Measurements from ENCODE around the gene SLC35A4.
"Not testable (repeated sequence)": the region's sequence is repeated elsewhere in the genome, so short reads cannot be mapped to it uniquely, and the experiment has no call there.

Gene SLC35A4

GRCh38 chr5:140587495-140587894 lies 22.9 kb downstream of the SLC35A4 start:
- no peaks in the 10 kb centered on the region for H3K36me3 ChIP-seq (ENCODE audit: control insufficient read depth, insufficient read depth, low read length)
- WGBS, 2 experiments, result 83 to 89% methylated on average over 1 of the region's 1 CpG
- no peaks in the 10 kb centered on the region for H3K9me3 ChIP-seq (ENCODE audit: control insufficient read depth, low read length)
- no peaks in the 10 kb centered on the region for H3K27me3 ChIP-seq (ENCODE audit: control insufficient read depth, insufficient read depth, low read length, poor library complexity, severe bottlenecking)
- no peak overlapping the region for H3K4me3 ChIP-seq (ENCODE audit: insufficient read depth, low read depth, low read length)
- no peak overlapping the region for H3K27ac ChIP-seq (ENCODE audit: insufficient read depth, low read depth, low read length, poor library complexity, severe bottlenecking)
- H3K4me1 ChIP-seq (ENCODE audit: control insufficient read depth, insufficient read depth, low read length), result no peaks in the 10 kb centered on the region

DNA sequence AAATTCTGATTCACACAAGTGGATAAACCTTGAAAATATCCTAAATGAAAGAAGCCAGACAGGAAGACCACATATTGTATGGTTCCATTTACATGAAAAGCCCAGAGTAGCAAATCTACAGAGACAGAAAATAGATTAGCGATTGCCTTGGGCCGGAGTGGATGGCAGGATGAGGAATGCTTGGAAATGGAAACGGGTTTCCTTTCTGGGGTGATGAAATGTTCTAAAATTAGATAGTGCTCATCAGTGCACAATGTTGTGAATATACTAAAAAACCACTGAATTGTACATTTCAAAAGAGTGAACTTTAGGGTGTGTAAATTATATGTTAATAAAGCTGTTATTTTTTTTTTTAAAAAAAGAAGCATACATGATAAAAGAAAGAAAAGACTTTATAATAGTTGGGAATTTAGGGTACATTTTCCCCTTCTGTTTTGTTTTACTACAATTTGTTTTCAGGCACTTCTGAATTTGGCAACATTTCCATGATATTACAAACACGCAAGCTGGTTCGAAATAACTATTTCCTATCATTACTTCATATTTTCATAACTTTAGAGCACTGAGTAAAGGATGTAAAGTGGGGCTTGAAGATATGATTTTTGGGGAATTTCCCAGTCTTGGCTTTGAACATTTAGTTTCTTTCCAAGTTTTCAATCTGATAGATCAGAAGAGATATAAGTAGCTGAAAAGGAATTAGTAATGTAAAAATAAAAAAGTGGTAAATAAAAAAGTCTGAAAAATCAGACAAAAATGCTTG lies 23.9 kb downstream of the SLC35A4 start:
- H3K27ac ChIP-seq (ENCODE audit: insufficient read depth, low read depth, low read length, poor library complexity, severe bottlenecking), result no peak overlapping the region
- H3K27me3 ChIP-seq (ENCODE audit: control insufficient read depth, insufficient read depth, low read length, poor library complexity, severe bottlenecking), result no peaks in the 10 kb centered on the region
- WGBS, 2 experiments, result 94 to 95% methylated on average over 4 to 5 of the region's 5 CpGs
- H3K9me3 ChIP-seq (ENCODE audit: control insufficient read depth, low read length), result no peaks in the 10 kb centered on the region
- no peaks in the 10 kb centered on the region for H3K4me1 ChIP-seq (ENCODE audit: control insufficient read depth, insufficient read depth, low read length)
- no peak overlapping the region for H3K4me3 ChIP-seq (ENCODE audit: insufficient read depth, low read depth, low read length)
- H3K36me3 ChIP-seq (ENCODE audit: control insufficient read depth, insufficient read depth, low read length), result no peaks in the 10 kb centered on the region

GRCh38 chr5:140590861-140591260 lies 26.2 kb downstream of the SLC35A4 start:
- H3K36me3 ChIP-seq (ENCODE audit: control insufficient read depth, insufficient read depth, low read length), result no peaks in the 10 kb centered on the region
- H3K9me3 ChIP-seq (ENCODE audit: control insufficient read depth, low read length), result no peaks in the 10 kb centered on the region
- no peak overlapping the region for H3K4me3 ChIP-seq (ENCODE audit: insufficient read depth, low read depth, low read length)
- WGBS, 2 experiments, result 91 to 93% methylated on average over 7 of the region's 7 CpGs
- no peaks in the 10 kb centered on the region for H3K4me1 ChIP-seq (ENCODE audit: control insufficient read depth, insufficient read depth, low read length)
- no peaks in the 10 kb centered on the region for H3K27me3 ChIP-seq (ENCODE audit: control insufficient read depth, insufficient read depth, low read length, poor library complexity, severe bottlenecking)
- H3K27ac ChIP-seq (ENCODE audit: insufficient read depth, low read depth, low read length, poor library complexity, severe bottlenecking), result no peak overlapping the region

DNA sequence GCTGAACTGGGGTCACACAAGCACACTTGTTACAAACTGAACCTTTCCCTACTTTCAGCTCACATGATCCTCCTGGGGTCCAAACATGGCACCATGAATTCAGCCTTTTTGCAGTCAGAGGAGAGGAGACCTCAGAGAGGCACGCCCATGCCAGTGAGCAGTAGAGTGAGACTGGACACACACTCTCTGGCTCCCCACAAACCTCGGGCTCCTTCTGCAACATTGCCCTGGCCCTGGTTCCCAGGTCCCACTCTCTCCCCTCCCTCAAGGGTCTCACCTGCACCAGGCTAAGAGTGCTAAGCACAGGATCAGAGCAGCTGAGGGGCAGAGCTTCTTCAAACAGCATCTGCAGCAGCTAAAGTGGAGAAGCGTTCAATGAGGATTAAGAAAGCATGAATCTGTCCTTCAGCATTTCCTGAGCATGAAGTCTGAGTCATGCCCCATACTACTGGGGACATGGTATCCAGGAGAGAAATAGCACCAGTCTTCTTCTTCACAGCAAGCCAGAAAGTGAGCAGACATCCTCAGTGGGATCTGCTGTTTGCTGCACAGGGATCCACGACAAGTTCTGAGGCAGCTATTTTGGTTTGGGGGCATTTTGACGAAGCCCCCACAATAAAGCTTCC lies 27.2 kb downstream of the SLC35A4 start:
- Histone ChIP-seq H3K27ac (ENCODE audit: insufficient read depth, low read depth, low read length, poor library complexity, severe bottlenecking) (no peak overlapping the region), H3K4me3 (ENCODE audit: insufficient read depth, low read depth, low read length) (no peak overlapping the region), H3K36me3 (ENCODE audit: control insufficient read depth, insufficient read depth, low read length) (no peaks in the 10 kb centered on the region), H3K27me3 (ENCODE audit: control insufficient read depth, insufficient read depth, low read length, poor library complexity, severe bottlenecking) (no peaks in the 10 kb centered on the region), H3K9me3 (ENCODE audit: control insufficient read depth, low read length) (no peaks in the 10 kb centered on the region), H3K4me1 (ENCODE audit: control insufficient read depth, insufficient read depth, low read length) (no peaks in the 10 kb centered on the region)
- WGBS, 2 experiments, result 90 to 95% methylated on average over 5 of the region's 5 CpGs

GRCh38 chr5:140593070-140593469 lies 28.4 kb downstream of the SLC35A4 start:
- 74 to 78% methylated on average over 14 of the region's 14 CpGs for WGBS, 2 experiments
- H3K27me3 ChIP-seq (ENCODE audit: control insufficient read depth, insufficient read depth, low read length, poor library complexity, severe bottlenecking); H3K36me3 ChIP-seq (ENCODE audit: control insufficient read depth, insufficient read depth, low read length); H3K4me1 ChIP-seq (ENCODE audit: control insufficient read depth, insufficient read depth, low read length); H3K9me3 ChIP-seq (ENCODE audit: control insufficient read depth, low read length); H3K4me3 ChIP-seq (ENCODE audit: insufficient read depth, low read depth, low read length); H3K27ac ChIP-seq (ENCODE audit: insufficient read depth, low read depth, low read length, poor library complexity, severe bottlenecking): not testable (repeated sequence)

- 89% methylated on average over 6 of the region's 6 CpGs for WGBS, 2 experiments
- H3K27ac ChIP-seq (ENCODE audit: insufficient read depth, low read depth, low read length, poor library complexity, severe bottlenecking), result no peak overlapping the region
- H3K4me1 ChIP-seq (ENCODE audit: control insufficient read depth, insufficient read depth, low read length), result no peaks in the 10 kb centered on the region
- H3K9me3 ChIP-seq (ENCODE audit: control insufficient read depth, low read length), result no peaks in the 10 kb centered on the region
- no peaks in the 10 kb centered on the region for H3K36me3 ChIP-seq (ENCODE audit: control insufficient read depth, insufficient read depth, low read length)
- no peak overlapping the region for H3K4me3 ChIP-seq (ENCODE audit: insufficient read depth, low read depth, low read length)
- H3K27me3 ChIP-seq (ENCODE audit: control insufficient read depth, insufficient read depth, low read length, poor library complexity, severe bottlenecking), result no peaks in the 10 kb centered on the region
Measured at GRCh38 chr5:140594169-140594568, 29.5 kb downstream of the SLC35A4 start.

DNA sequence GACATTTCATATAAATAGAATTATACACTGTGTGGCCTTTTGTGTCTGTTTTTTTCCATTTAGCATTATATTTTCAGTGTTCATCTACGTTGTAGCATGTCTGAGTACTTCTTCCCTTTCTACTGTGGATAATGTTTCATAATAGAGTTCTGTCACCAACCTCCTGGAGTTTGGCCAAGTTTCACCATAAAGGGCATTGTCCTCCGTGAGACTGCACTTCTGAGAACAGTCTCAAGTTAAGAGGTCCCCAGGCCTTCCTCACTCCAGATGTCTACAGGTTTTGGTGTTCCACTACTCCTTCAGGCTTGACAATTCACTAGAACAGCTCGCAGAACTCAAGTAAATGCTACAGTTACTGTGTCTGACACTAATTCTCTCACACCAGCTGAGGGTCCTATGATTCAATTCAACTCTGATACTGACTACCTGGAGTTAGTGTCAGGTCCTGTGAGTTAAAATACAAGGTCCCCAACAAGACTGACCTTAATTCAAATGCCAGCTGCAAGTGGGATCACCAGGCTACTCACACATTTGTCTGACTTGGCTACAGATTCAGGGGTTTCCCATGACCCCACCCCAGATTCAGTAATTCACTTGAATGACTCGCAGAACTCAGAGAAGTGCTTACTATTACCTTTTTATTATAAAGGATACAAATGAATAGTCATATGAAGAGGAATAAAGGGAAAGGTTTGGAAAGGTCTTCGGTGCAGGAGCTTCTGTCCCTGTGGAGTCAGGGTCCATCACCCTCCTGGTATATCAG lies 31.1 kb downstream of the SLC35A4 start:
- Histone ChIP-seq H3K4me3 (ENCODE audit: insufficient read depth, low read depth, low read length) (no peak overlapping the region), H3K9me3 (ENCODE audit: control insufficient read depth, low read length) (no peaks in the 10 kb centered on the region), H3K4me1 (ENCODE audit: control insufficient read depth, insufficient read depth, low read length) (no peaks in the 10 kb centered on the region), H3K36me3 (ENCODE audit: control insufficient read depth, insufficient read depth, low read length) (no peaks in the 10 kb centered on the region), H3K27ac (ENCODE audit: insufficient read depth, low read depth, low read length, poor library complexity, severe bottlenecking) (no peak overlapping the region), H3K27me3 (ENCODE audit: control insufficient read depth, insufficient read depth, low read length, poor library complexity, severe bottlenecking) (no peaks in the 10 kb centered on the region)
- 83 to 84% methylated on average over 4 of the region's 5 CpGs for WGBS, 2 experiments

DNA sequence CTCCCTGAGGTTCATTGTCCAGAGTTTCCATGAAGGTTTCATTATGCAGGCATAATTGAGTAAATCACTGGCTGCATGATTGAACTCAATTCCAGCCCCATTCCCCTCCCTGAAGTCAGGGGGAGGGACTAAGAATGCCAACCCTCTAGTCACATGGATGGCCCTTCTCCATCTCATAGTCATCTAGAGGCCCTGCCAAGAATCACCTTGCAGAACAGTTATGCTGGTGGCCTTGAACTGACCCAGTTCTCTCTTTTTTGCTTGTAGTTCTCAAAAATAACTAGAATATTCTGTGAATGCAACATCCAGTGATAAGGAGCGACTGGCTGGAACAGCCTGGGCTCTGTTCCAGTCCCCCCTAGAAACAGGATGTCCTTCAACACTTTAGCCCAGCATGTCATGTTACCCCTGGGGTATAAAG lies 31.7 kb downstream of the SLC35A4 start:
- WGBS, 2 experiments, result 88% methylated on average over 1 of the region's 1 CpG
- no peak overlapping the region for H3K27ac ChIP-seq (ENCODE audit: insufficient read depth, low read depth, low read length, poor library complexity, severe bottlenecking)
- H3K4me3 ChIP-seq (ENCODE audit: insufficient read depth, low read depth, low read length), result no peak overlapping the region
- H3K4me1 ChIP-seq (ENCODE audit: control insufficient read depth, insufficient read depth, low read length), result no peaks in the 10 kb centered on the region
- H3K27me3 ChIP-seq (ENCODE audit: control insufficient read depth, insufficient read depth, low read length, poor library complexity, severe bottlenecking), result no peaks in the 10 kb centered on the region
- no peaks in the 10 kb centered on the region for H3K36me3 ChIP-seq (ENCODE audit: control insufficient read depth, insufficient read depth, low read length)
- H3K9me3 ChIP-seq (ENCODE audit: control insufficient read depth, low read length), result no peaks in the 10 kb centered on the region

DNA sequence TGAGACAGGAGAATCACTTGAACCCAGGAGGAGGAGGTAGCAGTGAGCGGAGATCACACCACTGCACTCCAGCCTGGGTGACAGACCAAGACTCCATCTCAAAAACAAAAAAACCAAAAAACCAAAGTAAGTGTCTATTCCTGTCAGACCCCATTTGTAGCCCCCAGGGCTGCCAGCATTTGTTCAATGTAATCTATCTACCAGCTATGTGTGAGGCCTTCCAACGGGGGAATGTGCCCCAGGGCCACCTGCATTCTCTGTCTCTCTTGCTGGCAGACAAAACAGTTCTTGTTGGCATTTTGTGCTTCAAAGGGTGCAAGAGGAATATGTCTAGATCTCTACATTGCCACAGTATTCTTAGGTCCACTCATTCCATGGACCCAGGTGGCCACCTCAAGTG lies 34.2 kb downstream of the SLC35A4 start:
- Histone ChIP-seq H3K36me3 (ENCODE audit: control insufficient read depth, insufficient read depth, low read length) (no peaks in the 10 kb centered on the region), H3K4me3 (ENCODE audit: insufficient read depth, low read depth, low read length) (no peak overlapping the region), H3K9me3 (ENCODE audit: control insufficient read depth, low read length) (no peaks in the 10 kb centered on the region), H3K4me1 (ENCODE audit: control insufficient read depth, insufficient read depth, low read length) (no peaks in the 10 kb centered on the region), H3K27me3 (ENCODE audit: control insufficient read depth, insufficient read depth, low read length, poor library complexity, severe bottlenecking) (no peaks in the 10 kb centered on the region), H3K27ac (ENCODE audit: insufficient read depth, low read depth, low read length, poor library complexity, severe bottlenecking) (no peak overlapping the region)
- WGBS, 2 experiments, result 83 to 87% methylated on average over 2 of the region's 2 CpGs

- no peaks in the 10 kb centered on the region for H3K9me3 ChIP-seq (ENCODE audit: control insufficient read depth, low read length)
- H3K4me3 ChIP-seq (ENCODE audit: insufficient read depth, low read depth, low read length), result no peak overlapping the region
- H3K4me1 ChIP-seq (ENCODE audit: control insufficient read depth, insufficient read depth, low read length), result no peaks in the 10 kb centered on the region
Measured at GRCh38 chr5:140600096-140600495, 35.5 kb downstream of the SLC35A4 start.

More at GRCh38 chr5:140600096-140600495, 35.5 kb downstream of the SLC35A4 start:
- H3K36me3 ChIP-seq (ENCODE audit: control insufficient read depth, insufficient read depth, low read length), result no peaks in the 10 kb centered on the region
- no peak overlapping the region for H3K27ac ChIP-seq (ENCODE audit: insufficient read depth, low read depth, low read length, poor library complexity, severe bottlenecking)
- H3K27me3 ChIP-seq (ENCODE audit: control insufficient read depth, insufficient read depth, low read length, poor library complexity, severe bottlenecking), result no peaks in the 10 kb centered on the region

Data from ectodermal cell (in vitro differentiated cells).